ENCODE data around the gene SIPA1L3. TPM values are rescaled to one million over a fixed set of nuclear protein-coding genes. Genes with fewer than 3 reads are reported as not detected.

SIPA1L3 gene
- total and polyA plus RNA-seq, 9 of the 15 experiments (the other 6 are each of a cell fraction or from before 2014, with no cell fraction given), result 0.01 to 6.1 (median 2.5) TPM

GRCh38 chr19:37906869-37907734 is at the start of gene SIPA1L3 (continued):
- TF ChIP-seq ZNF347 (CRISPR knock-in tag; IDR thresholded peaks at IDR 0.05; ENCODE audit: low read depth), result no peak
- no peak for TF ChIP-seq MAFF (IDR thresholded peaks at IDR 0.05; ENCODE audit: low read length)
- peak; percentile 77; the same call in 1 of the 2 replicates for TF ChIP-seq NKRF (IDR thresholded peaks at IDR 0.05; ENCODE audit: borderline replicate concordance)
- no peak for TF ChIP-seq ZC3H8 (IDR thresholded peaks at IDR 0.05)
- no peak for TF ChIP-seq FOXM1 (IDR thresholded peaks at IDR 0.05; ENCODE audit: low read depth)
- TF ChIP-seq FOXM1 (CRISPR knock-in tag; IDR thresholded peaks at IDR 0.05; ENCODE audit: low read depth), result no peak
- TF ChIP-seq NFE2L1 (tag; IDR thresholded peaks at IDR 0.05; ENCODE audit: borderline replicate concordance, low read depth), result no peak
- peak; percentile 83; the same call in 1 of the 2 replicates for TF ChIP-seq HNRNPL (IDR thresholded peaks at IDR 0.05; ENCODE audit: low read depth, low read length)
- TF ChIP-seq ZNF76 (CRISPR knock-in tag; IDR thresholded peaks at IDR 0.05; ENCODE audit: borderline replicate concordance), result 0 out of 2 replicates have a peak, but pooled peaks have one; percentile 59
- peak; percentile 79 for TF ChIP-seq MBD2 (IDR thresholded peaks at IDR 0.05; ENCODE audit: borderline replicate concordance, low read depth)
- peak; percentile 69; the same call in 1 of the 2 replicates for TF ChIP-seq GATAD2B (IDR thresholded peaks at IDR 0.05; ENCODE audit: borderline replicate concordance)
- TF ChIP-seq SRF (CRISPR knock-in tag; IDR thresholded peaks at IDR 0.05), result peak in 1 of 2 experiments; percentile 71; a peak in 1 of 4 replicates
- TF ChIP-seq ELF1 (tag; IDR thresholded peaks at IDR 0.05), result peak; percentile 94
- TF ChIP-seq CXXC5 (CRISPR knock-in tag; IDR thresholded peaks at IDR 0.05), result peak; percentile 61
- no peak for TF ChIP-seq FOXK1 (CRISPR knock-in tag; IDR thresholded peaks at IDR 0.05; ENCODE audit: borderline replicate concordance)
- TF ChIP-seq ATF6 (CRISPR knock-in tag; IDR thresholded peaks at IDR 0.05), result no peak
- no peak for TF ChIP-seq ZNF280A (IDR thresholded peaks at IDR 0.05; ENCODE audit: low read depth, partially characterized antibody)
- TF ChIP-seq GATA2 (CRISPR knock-in tag; IDR thresholded peaks at IDR 0.05), result no peak
- peak; percentile 84 to 87 for TF ChIP-seq NRF1 (conservative IDR thresholded peaks at IDR 0.05 in 1 of 2, IDR thresholded peaks at IDR 0.05 in 1 of 2)
- no peak for TF ChIP-seq ZNF165 (CRISPR knock-in tag; IDR thresholded peaks at IDR 0.05; ENCODE audit: borderline replicate concordance)
- TF ChIP-seq KDM5B (IDR thresholded peaks at IDR 0.05; ENCODE audit: insufficient replicate concordance, low read depth, low read length), result peak; percentile 55
- TF ChIP-seq BMI1 (IDR thresholded peaks at IDR 0.05; ENCODE audit: low read length), result no peak
- TF ChIP-seq SIX5 (IDR thresholded peaks at IDR 0.05; ENCODE audit: borderline replicate concordance in 1 of 2, insufficient read depth in 1 of 2, low read depth in 1 of 2, low read length in 2 of 2), result peak; percentile 89 to 93

Measured in K562 (cell line).